H1 (cell line): ENCODE data around the gene SLC38A8. TPM values are rescaled to one million over a fixed set of nuclear protein-coding genes. Genes with fewer than 3 reads are reported as not detected.

Source experiments
- CTBP2 ChIP-seq: IDR thresholded peaks from 2 replicates; pipeline ENCODE4 v1.7.0; 2011; ENCODE audit warnings: borderline replicate concordance, mild to moderate bottlenecking, moderate library complexity, mixed read lengths, low read length; ENCODE audit not compliant: insufficient read depth, insufficient read length
- EZH2 ChIP-seq: fragments of 200-600 bp; sonication (generic); IDR thresholded peaks from 2 replicates; pipeline ENCODE4 v1.7.1; 2012; ENCODE audit warnings: low read depth, mild to moderate bottlenecking, moderate library complexity, low read length, inconsistent platforms; ENCODE audit not compliant: severe bottlenecking
- SIN3A ChIP-seq, 2 experiments: IDR thresholded peaks in 1 of 2; conservative IDR thresholded peaks in 1 of 2; 2 replicates each; pipeline ENCODE4 v1.6.1; 2011 to 2012; ENCODE audit warnings: low read length in 2 of 2, improper control_type of control experiment in 1 of 2, low read depth in 1 of 2, mild to moderate bottlenecking in 1 of 2
- SUZ12 ChIP-seq: fragments of 200-600 bp; sonication (generic); IDR thresholded peaks from 2 replicates; pipeline ENCODE4 v1.6.1; 2012; ENCODE audit warnings: mild to moderate bottlenecking, inconsistent platforms, low read length, moderate library complexity, mixed read lengths
- TBP ChIP-seq: IDR thresholded peaks from 2 replicates; pipeline ENCODE4 v1.6.1; 2011; ENCODE audit warnings: low read depth, low read length, improper control_type of control experiment
- YY1 ChIP-seq: IDR thresholded peaks from 2 replicates; pipeline ENCODE4 v1.6.1; 2011; ENCODE audit warnings: low read depth, mild to moderate bottlenecking, low read length
- polyA plus RNA-seq, 7 experiments: library from polyadenylated mRNA; depleted of rRNA in 3 of 7; stranded (reverse) in 5 of 7; unstranded in 2 of 7; fragments of >200 nt in 5 of 7; fragments of 200-250 nt in 2 of 7; gene quantifications; 1 replicate in 5 of 7; 2 replicates in 1 of 7; 4 replicates in 1 of 7; pipeline versions ENCODE4 v1.2.1 to v1.2.3, GENCODE V29; 2011 to 2013; ENCODE audit warnings: missing spikeins in 2 of 7, mixed read lengths in 2 of 7
- total RNA-seq: library from RNA; stranded (reverse); fragmentation: NEBNext Ultra II Directional; extraction: Animal tissue kit (Norgen Biotek cat#: 25700); gene quantifications from 2 replicates; pipeline ENCODE4 v1.2.1, GENCODE V29; 2021
- TF ChIP-seq, protein P1 (sequence below): IDR thresholded peaks from 2 replicates; pipeline ENCODE4 v1.6.1; 2012; ENCODE audit warnings: inconsistent platforms

SLC38A8 gene
- total and polyA plus RNA-seq, 2 of the 8 experiments (the other 6 are each of a cell fraction or from before 2014, with no cell fraction given), result 0.08 TPM; not detected in 1

DNA sequence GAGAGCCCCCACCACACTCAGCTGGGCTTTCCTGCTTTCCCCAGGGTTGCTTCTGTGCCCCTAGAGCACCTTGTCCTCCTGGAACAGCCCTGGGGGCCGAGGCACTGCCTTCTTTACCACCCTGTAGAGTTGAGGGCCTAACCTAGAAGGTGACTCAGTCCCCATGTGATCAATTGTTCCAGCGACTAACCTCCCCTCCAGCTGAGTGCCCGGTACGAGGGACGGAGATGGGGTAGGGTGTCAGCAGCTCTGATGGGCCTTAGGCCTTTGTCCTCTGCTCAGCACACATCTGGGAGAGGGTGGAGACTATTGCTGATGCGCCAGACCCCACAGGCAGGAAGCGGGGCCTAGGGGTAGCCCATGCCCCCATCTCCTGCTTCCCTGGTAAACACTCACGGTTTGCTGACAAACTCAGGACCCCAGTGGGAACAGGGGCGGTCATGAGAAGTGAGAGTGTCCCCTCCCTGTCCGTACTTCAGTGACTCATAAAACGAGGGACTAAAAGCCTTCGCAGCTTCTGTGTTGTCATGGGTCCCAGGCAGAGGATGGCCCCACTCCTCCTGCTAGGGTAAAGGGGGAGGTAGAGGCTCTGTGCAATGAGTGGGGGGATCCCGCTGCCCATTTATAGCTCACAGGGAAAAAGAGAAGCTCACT lies 41.5 kb downstream of the SLC38A8 start (continued):
- TF ChIP-seq CTBP2 (no peak), YY1 (no peak), TBP (no peak), SUZ12 (no peak), EZH2 (no peak), SIN3A (conservative IDR thresholded peaks at IDR 0.05 in 1 of 2, IDR thresholded peaks at IDR 0.05 in 1 of 2; ENCODE audit: low read depth in 1 of 2, low read length in 2 of 2) (no peak)
- TF ChIP-seq, protein P1, sequence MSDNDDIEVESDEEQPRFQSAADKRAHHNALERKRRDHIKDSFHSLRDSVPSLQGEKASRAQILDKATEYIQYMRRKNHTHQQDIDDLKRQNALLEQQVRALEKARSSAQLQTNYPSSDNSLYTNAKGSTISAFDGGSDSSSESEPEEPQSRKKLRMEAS, result no peak
